HG02938 (cell line): ENCODE results near the gene MICAL3.

Experiments
- ATAC-seq: cut with Tn5 transposase; IDR thresholded peaks from one replicate; pipeline ENCODE4 v1.9.1; 2021; ENCODE audit warnings: mild to moderate bottlenecking, moderate library complexity; ENCODE audit not compliant: unreplicated experiment

MICAL3 gene

DNA sequence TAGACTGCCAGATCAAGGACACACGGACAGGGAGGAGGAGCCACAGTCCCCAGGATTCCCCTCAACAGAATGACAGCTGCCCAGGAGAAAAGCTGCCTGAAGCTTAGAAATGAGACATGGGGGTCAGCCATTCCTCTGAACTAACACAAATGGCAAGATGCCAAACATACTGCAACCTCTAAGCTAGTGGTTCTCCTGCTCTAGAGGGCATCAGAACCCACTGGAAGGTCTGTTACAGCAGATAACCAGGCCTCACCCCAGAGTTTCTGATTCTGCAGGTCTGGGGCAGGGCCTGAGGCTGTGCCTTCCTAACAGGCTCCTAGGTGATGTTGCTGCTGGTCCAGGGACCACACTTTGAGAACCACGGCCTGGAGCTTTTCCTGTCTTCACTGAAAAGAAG is 221.5 kb downstream of the MICAL3 start:
- ATAC-seq = no peak

DNA sequence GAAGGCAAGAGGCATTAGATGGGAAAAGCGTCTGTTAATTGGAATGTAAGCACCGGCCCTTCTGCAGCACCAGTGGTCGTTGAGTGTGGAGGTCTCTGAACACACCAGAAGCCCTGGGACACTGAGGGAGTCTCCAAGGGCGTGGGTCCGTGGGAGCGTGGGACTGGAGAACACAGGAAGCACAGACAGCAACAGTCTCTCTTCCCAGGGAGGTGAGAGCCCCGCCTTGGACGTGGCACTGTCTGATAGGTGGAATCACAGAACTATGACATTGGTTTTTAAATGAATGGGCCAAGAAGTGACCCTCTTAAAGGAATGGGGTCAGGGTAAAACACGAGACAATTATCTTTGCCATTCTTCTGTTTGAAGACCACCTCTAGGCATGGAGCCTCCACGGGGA is 221.9 kb downstream of the MICAL3 start:
- ATAC-seq = no peak

DNA sequence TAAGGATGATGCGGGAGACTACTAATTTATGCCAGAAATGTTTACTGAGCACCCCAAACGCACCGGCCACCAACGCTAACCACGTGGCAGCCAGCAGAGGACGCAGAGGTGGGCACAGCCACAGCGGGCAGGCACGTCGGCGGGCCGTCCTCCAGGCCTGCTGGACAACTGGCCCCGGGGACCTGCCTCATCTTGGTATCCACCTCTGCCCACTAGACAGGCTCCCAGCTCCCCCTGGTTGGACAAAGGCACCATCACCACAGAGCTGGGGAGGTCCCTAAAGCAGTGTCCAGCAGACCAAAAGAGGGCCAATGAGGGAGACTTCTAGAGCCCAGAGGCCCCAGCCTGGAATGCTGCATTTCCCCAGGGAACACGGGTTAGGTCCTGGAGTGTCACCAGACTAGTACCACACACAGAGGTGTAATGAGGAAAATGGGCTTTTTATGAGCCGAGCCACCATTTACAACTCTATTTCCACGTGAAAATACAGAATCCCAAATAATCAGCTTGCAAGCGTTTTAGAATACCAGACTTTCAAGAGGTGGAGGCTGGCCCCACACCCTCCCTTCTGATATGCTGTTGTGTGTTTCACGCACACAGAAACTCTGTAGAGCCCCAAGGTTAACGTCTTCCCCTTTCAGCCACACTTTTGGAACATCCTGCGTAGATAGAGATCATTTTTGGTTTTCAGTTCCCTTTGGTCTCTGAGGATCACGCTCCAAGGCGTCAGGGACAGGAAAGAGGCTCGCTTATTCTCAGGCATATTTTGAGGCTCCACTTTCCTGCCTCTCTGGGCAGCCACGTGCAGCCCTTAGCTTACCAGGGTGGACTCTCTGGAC is 226.4 kb downstream of the MICAL3 start:
- ATAC-seq = peak; percentile 52

DNA sequence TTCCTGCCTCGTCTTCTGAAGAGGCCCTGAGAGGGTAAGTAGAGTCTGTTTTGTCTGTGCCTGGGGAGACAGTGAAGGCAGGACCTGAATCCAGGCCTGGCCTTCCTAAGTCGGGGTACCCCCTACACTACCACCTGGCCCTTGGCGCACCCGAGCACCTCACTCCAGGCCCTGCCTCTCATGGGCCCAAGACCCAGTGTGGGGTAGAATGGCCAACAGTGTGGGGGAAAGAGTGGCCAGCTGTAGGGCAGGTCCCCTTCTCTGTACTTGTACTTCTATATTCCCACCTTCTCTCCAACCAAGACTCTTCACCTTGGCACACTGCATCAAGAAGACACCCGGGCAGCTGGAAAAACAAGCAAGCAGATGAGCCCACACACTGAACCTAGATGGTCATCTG is 227.7 kb downstream of the MICAL3 start:
- no peak for ATAC-seq

DNA sequence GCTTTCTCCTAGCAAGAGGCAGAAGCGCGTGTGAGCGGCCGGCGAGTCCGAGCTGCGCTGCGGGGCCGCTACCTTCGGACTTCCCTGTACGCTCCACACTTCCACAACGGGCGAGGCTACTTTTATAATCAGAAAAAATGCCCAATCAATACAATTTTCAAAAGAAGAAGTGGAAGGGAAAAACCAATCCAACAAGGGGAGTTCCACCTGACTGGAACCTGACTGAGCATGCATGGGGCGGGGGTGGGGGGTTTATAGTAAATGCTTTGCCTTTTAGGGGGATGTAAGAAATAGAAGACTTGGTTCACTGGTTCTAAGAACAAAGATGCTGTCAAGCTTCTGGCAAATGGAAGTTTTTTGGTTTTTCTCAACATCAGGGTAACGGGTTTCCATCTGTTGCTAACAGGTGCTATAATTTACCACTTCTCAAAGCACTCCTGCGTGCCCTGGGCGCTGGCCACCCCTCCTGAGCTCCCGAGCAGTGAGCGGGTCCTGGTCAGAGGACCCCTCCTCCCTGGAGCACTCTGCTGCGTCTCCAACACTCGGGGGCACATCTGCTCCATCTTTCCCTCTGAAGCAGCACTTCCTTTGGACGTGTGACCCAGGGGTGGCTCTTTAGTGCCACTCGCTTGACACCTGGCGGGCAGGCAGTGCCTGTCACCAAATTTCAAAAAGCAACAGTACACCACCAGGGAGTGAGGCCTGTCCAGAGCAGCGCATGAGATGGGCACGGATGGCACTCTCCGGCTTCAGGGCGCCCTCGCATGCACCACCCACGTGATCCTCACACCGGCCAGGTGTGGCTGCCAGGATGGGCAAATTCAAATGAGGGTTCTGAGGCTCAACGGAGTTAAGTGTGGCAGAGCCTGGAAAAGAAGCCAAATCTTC is 228.5 kb downstream of the MICAL3 start:
- ATAC-seq = no peak

DNA sequence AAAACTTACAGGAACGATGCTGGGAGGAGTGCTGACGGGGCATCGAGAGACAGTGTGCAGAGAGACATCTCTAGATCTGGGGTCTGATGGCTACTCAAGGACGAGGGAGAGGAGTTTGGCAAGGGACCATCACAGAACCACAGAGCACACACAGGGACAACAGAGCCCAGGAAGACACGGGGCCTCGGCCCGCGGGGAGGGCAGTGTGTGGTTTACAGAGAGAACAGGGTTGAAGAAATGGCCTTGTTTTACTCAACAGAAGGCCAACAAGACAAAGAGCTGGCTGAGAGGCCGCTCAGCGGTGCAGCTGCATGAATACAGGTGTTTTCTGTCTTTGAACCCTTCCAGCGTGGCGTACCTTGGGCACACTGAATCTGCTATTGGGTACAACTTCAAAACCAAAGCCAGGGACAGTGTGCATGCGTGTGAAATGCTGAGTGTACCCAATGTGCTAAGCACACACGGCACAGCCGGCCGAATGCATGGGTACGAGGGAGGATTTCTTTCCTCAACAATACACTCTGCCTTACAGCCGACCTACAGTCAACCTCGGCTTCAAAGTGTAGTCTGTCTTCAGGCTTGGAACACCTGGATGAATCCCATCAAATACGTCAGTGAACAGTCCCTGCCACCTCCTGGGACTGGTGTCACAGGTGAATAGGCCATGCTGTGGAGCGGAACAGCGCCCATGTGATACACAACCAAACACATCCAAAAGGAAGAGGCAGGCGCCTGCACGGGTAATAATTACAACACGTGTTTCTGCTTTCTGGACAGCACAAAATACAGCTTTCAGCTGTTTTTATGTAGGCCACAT is 229.4 kb downstream of the MICAL3 start:
- no peak for ATAC-seq

DNA sequence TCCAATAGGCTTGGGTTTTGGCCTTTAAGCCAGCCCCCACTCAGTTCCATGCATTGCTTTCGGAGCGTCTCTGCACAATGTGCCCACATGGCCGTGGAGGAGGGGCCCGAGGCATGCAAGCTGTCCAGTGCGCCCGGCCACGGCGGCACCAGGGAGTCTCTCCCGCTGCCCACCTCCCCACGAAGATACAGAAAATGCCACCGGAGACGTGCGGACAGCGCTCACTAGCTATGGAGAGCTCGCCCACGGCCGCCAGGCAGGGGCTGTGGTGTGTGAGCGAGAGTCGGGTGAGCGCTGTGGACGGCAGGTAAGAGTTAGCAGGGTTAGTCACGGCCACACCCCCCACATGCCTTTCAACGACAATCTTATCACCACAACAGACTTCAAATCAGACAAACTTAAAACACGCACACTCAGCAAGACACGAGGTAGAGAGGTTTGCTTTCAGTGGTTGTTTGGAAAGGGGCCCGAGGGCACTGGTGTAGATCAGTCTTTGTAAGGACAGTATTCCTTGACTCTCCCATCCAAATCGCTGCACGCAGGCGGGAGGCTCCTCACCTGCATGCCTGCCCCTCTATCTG is 231.4 kb downstream of the MICAL3 start:
- ATAC-seq = no peak

DNA sequence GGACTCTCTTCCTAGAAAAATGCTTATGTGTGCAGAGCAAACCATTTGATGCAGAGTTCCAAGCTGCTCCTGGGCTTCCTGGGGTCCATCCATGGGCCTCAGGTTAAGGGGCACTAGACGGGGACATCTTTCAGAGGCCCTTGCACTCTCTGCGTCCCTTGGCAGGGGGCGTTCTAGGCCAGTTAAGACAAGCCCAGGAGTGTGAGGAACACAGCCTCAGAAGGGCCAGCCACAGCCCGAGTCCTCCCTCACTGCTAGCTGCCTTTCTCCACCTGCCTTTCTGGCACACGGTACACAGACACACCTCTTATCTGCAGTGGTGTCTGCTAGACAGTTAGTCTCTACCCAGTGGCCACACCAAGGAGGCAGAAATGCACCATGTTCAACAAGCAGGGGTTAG is 232.1 kb downstream of the MICAL3 start:
- no peak for ATAC-seq

DNA sequence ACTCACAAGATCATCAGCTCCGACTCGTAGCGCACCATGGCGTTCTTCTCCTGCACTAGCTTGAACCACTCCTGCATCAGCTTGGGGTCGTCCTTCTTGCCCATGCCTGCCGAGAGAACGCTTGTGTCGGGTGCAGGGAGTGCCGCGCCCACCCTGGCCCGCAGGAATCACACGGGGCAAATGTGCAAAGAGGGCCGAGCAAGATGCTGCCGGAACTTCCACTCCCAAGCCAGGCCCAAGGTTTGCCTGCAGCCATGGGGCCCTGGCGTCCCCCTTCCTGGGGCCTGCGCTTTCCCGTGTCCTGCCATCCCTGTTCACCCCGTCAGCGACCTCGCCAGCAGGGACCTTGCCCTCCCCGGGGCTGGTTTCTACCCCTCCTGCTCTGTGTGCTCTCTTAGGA is 233.2 kb downstream of the MICAL3 start:
- no peak for ATAC-seq

DNA sequence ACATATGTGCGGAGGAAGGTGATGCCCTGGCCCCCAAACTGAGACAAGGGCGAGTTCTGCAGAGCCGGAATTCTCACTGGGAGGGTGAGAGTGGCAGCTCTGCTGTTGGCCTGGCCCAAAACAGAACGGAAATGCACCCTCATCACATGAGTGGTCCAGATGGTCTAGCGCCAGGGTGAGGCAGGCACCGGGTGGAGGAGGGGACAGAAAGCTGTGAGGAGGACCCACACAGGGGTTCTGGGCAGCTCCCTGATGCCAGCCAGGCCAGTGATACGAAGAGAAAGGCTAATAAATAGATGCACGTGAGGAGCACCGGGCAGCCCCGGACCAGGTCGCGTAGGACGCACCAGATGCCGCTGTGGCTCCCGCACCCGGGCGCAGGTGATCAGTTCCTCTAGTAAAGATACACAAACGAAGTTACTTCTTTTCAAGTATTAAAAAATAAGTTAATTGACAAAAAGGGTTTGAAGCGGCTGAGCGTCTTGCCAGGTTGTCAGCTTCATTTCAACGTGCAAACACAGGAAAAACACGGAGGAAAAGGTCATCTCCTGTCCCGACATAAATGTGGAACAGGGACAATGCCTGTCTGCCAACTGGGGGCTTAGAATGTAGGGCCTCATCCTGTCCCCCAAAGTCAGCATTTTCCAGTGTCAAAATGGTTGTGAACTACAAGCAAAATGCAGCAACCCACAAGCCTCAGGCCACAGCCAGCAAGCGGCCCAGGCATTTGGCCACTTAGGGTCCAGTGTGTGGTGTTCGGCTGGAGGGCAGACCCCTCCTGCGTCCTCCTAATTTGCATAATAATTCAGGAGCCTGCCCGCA is 234.8 kb downstream of the MICAL3 start:
- no peak for ATAC-seq

DNA sequence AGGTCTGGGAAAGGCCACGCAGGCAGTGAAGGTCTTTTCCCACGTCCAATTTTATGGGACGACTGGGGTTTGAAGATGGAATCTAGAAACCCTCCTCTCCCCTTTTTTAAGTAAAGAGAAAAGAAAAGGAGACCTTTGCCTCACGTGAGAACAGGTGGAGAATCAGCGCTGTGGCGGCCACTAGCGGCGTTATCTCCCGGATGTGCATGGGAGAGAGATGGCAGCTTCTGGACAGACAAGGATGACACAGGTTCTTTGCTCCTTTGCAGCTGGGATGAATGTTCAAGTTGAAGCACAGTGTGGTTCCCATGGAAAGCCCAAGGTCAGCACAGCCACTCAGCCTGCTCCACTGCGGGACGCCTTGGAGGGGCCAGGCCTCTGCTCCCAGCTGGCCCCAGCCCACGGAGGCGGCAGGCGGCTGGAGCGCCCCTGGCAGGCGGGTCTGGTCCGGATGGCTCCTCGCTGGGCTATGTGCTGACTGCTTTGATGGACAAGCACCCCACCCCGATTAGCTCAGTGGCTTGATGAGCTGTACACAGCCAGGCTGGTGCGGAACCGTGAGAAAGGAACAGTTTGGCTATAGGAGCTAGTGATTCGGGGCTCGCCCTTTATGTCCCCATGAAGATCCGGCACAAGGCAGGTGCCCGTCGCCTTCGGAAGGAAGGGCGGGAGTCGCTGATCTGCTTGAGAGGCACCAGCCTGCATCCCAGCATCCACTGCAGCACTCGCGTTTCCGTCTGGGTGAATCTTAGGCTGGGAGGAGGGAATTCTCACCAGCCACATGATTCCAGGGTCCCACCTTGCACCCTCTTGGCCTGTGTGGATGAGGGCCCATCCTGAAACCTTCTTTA is 235.6 kb downstream of the MICAL3 start:
- no peak for ATAC-seq

DNA sequence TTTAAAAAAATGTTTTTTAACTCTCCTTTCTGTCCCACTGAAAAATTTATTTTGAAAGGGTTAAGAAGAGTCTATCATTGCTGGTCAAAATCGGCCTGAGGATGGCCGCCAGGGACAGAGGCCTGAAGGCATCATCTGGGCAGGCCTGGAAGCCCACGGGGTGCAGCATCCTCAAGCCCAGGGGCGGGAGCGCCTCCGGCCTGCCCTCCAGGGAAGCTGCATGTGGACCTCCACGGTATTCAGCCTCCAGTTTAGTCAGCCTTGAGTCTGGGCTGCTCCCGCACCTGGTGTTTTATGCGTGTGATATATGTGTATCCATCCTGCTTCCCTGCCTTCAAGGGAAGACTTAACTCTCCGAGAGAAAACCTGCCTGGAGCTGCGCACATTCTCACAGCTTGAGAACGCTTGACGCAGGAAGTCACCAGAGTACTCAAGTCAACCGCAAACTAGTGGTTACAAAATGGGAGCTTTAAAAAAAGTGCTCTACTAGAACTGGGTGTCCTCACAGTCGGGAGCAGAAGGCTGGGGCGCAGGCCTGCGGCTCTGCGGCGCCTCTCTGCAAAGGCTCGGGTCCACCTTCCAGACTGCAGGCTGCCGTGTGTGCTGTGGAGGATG is 236.5 kb downstream of the MICAL3 start:
- ATAC-seq = no peak

DNA sequence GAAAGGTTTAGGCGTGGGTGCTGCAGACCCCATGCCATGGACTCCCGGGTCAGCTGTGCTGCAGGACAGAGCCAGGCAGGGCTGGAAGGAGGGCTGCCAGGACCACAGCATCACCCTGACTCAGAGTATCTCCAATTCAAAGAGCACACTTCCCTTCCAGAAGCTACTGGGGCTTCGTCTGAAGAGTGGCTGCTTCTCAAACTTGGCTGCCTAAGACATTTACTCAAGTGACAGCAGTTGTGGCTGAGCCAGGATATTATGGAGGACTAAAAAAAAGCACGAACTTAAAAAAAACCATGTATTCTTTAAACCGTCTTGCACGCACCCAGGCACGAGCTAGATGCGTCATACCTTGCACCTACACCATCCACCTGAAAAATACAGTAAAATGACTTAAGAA is 237.1 kb downstream of the MICAL3 start:
- no peak for ATAC-seq

DNA sequence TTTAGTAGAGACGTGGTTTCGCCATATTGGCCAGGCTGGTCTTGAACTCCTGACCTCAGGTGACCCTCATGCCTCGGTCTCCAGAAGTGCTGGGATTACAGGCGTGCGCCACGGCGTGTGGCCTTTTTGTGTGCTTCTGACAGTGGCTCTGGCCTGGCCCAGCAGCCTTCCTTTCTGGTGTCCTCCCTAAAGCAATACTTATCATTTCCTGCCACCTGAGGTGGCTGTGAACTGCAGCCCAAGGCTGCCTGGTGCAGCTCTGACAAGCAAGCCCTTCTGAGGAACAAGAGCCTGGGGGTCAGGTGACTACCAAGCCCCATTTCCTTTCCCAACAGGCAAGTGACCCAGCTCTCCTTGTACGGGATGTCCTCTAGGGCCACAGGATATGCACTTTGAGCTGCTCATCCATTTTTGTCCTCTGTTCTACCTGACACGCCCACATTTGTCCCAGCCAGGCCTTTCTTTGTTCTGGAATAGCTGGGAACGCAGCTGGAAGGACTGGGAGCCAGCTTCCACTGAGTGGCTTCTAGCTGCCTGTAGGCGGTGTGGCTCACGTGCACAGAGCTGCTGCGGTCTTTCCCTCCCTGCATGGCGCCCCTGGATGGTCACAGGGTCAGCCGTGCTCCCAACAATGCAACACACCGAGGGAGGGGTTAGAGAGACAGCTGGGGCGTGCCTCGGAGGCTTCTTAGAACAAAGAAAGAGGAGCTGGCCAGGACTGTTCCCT is 237.8 kb downstream of the MICAL3 start:
- ATAC-seq = no peak

DNA sequence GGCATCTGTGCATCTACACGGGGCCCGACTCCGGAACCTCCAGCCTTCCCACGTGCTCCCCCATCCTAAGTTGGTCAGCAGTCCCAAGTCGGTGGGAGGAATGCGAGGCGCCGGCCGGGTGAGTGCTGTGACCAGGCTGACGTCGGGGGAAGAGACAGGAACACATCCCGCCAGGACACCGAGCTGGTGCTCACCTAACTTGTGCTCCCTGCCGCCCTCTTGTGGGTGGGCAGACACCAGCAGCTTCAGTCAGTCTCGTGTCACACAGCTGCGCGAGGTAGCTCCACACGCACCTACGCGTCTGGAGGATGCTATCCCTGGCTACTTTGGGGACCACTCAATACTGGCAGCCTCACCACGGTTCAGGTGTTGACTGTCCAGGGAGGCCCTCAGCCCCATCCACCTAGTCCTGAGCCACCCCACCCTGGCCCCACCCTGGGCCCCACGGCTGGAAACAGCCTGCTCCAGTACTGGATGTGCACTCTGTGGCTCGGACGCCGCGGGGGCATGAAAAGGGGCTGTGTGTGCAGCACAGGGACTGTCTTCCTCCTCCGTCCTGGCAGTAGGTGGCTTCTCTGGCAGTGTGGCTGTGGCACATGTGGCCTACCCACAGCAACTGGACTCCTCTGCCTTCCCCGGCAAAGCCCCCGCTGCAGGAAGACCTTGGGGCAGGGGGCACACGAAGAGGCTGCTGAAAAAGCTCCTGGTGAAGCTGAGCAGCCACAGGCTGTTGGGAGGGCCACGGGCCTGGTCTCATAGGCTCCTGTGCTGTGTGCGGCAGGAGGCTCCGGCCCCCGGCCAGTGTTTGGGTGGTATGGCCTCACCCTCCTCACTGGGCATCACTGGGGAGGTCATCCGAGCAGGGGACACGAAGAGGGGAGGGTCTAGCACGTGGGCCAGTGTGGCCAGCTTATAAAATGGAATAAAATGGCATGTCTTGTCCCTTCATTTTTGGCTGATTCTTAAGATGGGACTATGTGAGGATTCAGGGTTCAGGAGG is 238.9 kb downstream of the MICAL3 start:
- ATAC-seq = no peak

DNA sequence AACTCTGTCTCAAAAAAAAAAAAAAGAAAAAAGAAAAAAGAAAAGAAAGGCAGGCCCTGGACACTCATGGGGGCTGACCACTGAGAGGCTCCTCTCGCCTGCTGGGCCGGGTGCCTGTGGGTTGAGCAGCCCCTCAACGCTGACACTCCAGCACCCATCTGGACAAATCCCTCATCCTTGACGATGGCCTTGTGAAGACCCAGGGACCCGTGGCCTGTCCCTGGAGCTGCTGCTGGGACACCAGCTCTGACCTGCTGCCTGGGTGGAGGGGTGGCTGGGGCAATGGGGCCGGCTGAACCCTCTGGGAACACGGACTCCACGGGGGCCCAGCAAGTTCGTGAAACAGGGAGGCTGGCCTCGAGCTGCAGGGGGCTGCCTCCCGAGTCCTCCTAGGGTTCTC is 239.6 kb downstream of the MICAL3 start:
- ATAC-seq = no peak
